GM18873 (cell line): ENCODE measurements around the gene HIF3A.
"Not testable (repeated sequence)": the region's sequence is repeated elsewhere in the genome, so short reads cannot be mapped to it uniquely, and the experiment has no call there.

Experiments used
- ATAC-seq: cut with Tn5 transposase; IDR thresholded peaks from one replicate; pipeline ENCODE4 v1.9.1; 2021; ENCODE audit warnings: mild to moderate bottlenecking, moderate library complexity, moderate number of reproducible peaks; ENCODE audit not compliant: unreplicated experiment, low FRiP score

The HIF3A gene

DNA sequence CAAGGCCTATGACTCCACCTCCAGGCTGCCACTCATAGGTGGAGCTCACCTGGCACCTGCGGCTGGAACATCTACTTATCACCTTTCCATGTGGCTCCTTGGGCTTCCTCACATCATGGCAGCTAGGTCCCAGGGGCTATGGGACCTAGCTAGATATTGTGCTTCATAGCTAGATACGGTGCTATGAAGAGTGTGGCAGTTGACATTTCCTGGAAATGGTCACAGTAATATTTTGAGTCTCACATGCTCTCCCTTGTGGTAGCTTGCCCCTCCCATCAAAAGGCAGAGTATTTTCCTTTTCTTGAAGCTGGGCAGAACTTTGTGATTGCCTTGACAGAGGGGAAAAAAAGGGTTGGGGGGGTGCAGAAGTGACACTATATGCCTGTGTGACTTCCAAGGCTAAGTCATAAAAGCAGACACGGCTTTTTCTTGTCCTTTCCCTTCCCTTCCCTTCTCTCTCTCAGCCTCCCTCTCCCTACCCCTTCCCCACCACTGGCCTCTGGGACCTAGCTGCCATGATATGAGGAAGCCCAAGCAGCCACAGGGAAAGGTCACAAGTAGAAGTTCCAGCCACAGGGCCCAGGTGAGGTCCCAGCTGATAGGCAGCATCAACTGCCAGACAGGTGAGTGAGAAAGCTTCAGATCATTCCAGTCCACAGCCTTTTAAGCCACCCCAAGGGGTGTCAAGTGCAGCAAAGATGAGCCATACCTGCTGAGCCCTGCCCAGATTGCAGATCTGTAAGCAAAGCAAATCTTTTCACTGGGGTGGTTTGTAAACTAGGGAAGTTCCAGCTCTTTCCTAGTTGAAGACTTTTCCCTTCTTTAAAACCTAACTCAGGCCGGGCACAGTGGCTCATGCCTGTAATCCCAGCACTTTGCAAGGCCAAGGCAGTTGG, 6.9 kb upstream of the HIF3A start:
- no peak for ATAC-seq

DNA sequence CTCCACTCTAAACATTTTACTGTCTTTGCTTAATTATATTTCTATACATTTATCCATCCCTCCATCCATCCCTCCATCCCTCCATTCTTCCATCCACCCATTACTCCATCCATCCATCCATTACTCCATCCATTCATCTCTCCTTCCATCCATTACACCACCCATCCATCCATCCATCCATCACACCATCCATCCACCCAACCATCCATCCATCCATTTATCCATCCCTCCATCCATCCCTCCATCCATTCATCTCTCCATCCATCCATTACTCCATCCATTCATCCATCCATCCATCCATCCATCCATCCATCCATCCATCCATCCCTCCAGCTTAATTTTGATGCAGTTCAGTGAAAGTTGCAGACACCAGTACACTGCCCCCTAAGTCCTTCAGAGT, 5.0 kb upstream of the HIF3A start:
- ATAC-seq: no peak

DNA sequence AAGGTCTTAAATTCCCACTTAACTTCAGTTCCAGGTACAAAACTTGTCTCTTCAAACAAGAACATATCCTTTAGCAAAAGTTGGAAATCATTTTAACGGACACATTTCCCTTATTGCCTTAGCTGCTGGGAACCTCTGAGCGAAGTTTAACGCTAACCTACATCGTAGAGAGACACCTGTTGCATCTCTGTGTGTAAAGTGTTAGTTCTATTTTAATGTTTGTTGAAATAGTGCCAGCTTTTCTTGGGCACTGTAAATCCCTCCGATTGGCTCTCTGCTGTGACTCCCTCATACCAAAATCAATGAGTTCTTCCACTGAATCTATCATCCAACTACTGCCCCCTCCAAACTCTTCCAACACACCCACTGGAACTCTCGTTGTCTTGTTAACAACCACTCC, 2.3 kb upstream of the HIF3A start:
- no peak for ATAC-seq

DNA sequence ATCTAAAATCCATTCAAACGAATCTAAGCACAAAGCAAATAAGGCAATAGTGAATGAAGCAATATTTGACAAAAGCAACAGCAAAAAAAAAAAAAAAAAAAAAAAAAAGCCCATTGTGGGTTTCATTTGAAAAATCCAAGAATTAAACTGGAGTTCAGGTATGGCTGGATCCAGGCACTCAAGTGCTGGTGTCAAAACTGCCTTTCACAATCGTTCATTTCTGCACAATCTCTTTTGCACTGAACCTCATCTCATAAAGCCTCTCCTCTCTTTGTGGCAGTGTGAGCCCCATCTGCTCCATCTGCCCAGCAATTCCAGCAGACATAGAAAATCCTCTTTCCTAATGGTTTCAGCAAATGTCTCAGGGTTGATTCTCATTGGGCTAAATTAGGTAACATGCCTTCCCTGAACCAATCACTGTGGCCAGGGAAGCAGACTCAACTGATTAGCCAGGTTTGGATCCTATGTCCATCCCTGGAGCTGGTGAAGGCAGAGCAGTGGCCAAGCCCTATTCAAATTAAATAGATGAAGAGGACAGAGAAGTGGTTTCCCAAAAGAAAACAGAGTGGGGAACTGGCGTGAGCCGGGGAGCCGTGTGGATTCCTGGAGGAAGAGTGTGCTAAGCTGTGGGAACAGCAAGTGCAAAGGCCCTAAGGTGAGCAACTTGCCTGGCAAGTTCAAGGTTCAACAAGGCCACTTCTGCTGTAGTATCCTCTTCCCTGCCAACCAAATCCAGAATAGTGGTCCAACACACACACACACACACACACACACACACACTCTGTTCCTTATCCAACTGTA, 1.2 kb upstream of the HIF3A start:
- no peak for ATAC-seq

DNA sequence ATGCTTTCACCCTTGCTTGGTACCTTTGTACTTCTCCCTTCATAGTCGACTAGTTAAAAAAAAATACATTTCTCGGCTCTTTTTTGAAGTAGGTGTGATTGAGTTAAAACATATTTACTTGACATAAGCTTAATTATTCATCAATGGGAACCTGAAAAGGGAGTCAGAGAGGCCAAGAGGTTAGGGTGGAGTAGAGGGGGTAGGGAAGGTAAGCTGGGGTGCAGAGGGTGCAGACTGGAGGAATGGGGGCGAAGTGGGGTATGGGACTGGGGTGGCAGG, 701 bp upstream of the HIF3A start:
- no peak for ATAC-seq

DNA sequence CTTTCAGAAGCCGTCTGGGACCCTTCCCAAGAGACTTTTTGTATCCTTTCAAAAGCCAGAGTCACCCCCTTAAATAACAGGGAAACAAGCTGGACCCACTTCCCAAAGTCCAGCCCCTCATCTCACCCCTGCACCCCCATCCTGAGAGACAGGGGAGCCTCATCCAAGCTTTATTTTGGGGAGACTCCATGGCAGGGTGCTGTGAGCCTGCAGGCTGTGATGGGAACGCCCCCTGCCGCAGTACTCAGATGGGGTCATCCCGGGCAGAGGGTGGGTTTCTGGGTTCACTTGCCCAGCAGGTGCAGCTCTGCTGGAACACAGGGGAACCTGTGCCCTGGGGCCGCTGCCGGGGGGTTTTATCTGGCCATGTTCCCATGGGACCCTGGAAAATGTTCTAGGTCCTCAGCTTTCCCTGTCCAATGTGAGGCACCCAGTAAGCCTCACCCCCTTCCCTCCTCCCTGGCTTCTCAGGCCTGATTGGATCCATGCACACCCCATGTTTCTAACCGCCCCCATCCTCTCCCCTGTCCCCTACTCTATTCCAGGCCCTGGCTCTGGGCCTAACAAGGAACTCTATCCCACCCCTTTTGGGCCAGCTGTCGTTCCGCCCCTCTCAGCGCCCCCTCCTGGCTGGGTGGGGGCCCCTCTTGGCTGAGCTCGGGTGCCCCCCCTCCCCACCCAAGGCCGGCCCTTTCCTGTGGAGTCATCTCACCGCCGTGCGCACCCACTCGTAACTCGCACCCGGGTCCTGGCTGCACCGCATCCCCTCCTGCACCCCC, 1.0 kb downstream of the HIF3A start:
- no peak for ATAC-seq

DNA sequence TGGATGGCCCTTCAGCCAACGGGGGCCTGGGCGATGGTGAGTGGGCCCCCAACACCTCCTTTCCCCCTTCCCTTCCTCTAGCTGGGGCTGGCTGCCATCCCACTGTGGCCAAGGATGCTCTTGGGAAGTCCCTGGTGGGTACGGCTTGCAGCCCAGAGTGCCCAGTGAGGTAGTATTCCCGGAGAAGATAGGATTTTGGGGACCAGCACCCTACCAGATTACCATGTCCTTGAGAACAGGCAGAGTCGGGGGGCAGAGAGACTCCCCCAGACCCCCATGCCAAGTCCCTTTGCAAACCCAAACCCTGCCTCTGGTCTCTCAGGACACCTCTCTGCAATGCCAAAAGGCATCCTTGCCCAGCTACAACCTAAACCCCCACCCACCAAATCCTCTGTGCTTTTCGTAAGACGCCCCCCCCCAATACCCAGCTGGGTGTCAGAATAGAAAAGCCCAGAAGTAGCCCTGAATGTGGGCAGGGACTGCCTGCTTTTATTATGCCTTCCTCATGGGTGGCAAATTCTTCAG, 1.7 kb downstream of the HIF3A start:
- no peak for ATAC-seq

DNA sequence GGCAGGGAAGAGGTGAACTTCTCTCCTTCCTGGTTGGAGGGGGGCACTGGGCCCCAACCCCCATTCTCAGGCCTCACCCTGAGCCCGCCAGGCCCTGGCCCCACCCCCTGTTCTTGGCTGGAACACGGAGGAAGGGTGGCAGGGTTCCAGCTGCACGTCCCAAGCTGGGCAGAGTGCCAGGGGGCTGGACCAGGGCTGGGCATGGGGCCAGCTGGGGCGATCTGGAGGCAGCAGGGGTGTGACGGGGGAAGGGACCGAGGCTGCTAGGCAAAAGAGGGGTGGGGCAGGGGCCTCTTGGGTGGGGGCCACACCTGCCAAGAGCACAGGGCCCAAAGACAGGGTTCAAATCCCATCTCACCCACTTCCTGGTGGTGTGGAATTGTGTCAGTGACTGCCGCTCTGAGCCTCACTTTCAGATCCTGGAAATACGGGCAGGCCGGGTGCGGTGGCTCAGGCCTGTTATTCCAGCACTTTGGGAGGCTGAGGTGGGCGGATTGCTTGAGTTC, 2.2 kb downstream of the HIF3A start:
- ATAC-seq: no peak

DNA sequence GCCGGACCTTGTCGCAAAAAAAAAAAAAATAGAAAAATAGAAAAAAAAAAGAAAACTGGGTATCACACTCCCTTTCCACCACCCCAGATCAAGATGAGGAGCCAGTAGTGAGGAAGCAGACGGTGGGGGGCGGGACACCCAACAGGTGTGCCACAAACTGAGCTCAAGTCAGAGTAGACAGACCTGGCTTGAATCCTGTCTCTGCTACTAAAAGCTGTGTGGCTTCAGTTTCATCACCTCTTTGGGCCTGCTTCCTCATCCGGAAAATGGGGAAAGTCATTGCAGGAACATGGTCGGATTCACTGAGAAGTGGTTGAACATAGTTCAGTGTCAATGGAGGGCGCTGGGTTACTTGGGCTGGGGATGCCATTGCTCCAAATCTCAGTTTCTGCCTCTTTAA, 2.9 kb downstream of the HIF3A start:
- no peak for ATAC-seq

DNA sequence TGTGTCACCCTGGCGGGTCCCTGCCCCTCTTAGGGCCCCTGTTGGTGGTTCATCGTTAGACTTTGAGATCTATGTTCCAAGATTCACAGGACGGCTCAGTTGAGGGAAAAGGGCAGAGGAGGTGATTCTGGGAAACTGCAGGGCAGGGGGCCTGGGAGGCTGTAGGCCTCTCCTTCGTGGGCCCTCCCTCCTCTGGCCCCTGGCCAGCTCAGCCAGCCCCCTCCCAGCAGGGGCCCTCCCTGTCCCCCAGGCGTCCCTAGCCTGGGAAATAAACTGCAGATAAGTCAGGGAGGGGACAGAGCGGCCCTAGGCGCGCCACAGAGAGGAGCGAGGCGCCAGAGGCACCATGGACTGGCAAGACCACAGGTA, 6.5 kb downstream of the HIF3A start:
- ATAC-seq: no peak

DNA sequence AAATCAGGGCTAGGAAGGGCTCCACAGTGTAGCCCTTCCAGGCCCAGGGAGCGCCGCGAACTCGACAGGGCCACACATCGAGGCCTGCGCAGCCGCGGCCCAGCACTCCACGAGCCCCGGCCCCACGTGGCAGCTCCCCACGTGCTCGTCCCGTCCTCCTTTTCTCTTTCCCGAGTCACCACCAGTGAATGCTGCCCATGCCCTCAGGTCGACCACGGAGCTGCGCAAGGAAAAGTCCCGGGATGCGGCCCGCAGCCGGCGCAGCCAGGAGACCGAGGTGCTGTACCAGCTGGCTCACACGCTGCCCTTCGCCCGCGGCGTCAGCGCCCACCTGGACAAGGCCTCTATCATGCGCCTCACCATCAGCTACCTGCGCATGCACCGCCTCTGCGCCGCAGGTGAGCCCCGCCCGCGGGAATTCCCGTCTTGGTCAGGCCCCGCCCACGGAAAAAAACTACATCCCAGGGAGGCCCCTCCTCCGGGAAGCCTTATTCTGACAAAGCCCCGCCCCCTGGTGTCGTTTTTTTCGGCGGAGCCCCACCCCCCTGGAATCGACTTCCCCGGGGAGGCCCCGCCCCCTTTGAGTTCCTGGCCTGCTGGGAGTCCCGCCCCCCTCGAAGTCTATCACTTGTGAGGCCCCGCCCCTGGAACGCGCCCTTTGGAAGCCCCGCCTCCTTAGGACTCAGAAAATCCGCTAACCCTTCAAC, 7.0 kb downstream of the HIF3A start:
- no peak for ATAC-seq

DNA sequence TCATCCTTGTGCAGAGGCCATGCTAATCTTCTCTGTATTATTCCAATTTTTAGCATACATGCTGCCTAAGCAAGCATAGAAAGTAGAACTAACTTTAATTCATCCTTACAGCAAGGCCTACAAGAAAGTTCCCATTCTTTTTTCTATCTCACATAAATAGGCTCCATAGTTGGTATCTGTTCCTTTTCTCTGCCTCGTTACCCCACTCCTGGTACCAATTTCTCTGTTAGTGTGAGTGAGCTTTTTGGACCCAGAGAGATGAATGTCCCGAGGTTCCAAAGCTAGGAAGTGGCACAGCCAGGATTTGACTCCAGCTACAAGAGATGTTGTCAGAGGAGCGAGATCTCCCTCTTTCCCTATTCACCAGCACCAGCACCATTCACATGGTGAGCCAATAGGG, 9.7 kb downstream of the HIF3A start:
- ATAC-seq: no peak

DNA sequence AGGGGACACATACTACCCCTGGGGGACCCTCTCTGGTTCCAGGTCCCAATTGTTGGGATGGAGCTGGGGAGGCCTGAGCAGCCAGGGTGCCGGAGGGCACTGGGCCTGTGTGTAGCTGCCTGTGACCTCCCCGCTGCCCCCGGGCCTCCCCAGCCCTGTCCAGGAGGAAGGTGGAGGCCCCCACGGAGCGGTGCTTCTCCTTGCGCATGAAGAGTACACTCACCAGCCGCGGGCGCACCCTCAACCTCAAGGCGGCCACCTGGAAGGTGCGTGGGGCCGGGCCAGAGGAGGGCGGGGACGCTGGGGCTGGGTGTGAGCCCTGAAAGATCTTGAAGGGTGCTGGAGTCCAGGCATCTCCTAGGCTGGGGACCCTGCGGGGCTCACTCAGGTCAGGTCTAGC, 11.7 kb downstream of the HIF3A start:
- no peak for ATAC-seq

DNA sequence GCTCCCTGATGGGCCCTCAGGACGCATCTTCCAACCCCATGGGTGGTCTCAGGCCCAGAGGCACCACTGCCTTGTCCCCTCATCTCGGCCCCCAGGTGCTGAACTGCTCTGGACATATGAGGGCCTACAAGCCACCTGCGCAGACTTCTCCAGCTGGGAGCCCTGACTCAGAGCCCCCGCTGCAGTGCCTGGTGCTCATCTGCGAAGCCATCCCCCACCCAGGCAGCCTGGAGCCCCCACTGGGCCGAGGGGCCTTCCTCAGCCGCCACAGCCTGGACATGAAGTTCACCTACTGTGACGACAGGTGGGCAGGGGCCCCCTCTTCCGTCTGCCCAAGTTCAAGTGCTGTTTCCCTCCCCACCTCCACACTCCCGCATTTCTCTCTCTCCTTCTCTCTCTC, 12.2 kb downstream of the HIF3A start:
- no peak for ATAC-seq

DNA sequence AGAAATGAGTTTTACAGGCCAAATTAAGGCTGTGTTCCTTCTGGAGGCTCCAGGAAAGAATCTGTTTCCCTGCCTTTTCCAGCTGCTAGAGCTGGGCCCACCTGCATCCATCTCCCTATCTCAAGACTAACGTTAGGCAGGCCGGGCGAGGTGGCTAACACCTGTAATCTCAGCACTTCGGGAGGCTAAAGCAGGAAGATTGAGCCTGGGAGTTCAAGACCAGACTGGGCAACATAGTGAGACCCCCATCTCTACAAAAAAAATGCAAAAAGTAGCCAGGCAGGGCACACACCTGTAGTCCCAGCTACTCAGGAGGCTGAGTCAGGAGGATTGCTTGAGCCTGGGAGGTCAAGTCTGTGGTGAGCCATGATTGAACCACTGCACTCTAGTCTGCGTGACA, 14.6 kb downstream of the HIF3A start:
- no peak for ATAC-seq

DNA sequence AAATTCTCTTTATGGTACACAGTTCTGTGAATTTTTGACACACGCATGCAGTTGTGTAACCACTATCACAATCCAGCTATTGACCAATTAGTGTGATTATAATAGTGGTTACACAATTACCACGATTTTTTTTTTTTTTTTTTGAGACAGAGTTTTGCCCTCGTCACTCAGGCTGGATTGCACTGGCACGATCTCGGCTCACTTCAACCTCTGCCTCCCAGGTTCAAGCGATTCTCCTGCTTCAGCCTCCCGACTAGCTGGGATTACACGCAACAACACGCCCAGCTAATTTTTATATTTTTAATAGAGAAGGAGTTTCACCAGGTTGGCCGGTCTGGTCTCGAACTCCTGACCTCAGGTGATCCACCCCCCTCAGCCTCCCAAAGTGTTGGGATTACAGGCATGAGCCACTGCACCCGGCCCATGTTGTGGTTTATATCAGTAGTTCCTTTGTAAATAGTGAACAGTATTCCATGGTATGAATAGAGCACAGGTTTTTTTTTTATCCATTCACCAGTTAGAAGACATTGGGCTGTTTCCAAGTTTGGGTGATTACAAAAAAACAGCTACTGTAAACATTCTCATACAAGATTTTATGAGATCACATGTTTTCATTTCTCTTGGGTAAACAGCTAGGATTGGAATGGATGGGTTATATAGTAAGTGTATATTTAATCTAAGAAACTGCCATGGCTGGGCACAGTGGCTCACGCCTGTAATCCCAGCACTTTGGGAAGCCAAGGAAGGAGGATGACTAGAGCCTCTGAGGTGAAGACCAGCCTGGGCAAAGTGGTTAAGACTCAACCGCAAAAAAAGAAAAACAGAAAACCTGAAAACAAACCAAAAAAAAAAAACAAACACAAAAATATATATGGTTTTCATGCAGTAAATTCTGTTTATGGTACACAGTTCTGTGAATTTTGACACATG, 17.0 kb downstream of the HIF3A start:
- not testable (repeated sequence) for ATAC-seq

DNA sequence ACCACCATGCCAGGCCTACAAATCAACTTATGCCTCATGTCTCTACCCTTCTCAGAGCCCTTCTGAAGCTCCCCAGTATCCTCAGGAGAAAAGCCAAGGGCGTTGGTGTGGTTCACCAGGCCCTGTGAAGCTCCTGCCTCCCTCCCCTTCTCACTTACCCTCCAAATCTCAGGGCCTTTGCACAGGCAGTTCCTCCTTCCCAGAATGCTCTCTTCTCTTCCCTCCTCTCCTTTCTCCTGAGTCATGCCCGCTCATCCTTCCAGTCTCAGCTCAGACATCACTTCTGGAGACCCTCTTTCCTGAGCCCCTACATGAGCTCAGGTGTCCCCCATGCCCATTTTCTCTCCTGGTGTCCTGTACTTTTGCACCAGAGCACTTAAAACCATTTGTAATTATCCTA, 20.5 kb downstream of the HIF3A start:
- ATAC-seq: no peak

DNA sequence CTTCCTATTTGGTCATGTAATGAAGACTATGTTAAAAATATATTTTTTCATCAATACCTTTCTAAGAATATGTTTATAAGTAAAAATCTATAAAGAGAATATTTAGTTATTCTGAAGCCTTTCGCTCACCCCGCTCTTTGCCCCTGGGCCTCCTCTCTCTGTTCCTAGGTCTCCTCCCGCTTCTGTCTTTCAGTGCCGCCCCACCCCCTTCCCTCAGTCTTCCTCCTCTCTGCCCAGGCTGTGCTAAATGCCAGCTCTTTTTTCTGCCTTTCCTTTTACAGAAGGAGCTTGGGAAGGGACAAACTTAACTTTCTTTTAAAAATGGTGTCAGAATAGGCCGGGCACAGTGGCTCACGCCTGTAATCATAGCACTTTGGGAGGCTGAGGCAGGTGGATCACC, 22.8 kb downstream of the HIF3A start:
- no peak for ATAC-seq

DNA sequence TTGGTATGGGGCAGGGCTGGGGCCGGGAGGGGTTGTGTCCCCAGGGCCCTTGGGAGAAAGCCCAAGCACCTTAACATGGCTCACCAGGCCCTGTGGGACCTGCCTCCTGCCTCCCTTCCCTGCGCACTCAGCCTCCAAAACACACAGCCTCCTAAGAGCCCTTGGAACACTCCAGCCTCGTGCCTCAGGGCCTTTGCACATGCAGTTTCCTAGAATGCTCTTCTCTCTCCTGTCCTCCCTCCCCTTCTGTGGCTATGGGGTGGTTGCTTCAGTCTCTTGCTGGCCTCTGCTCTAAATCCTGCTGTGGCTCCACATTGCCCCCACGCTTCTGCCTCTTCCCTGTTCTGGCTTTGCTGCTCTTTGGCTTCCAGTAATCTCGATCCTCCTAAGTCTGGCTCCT, 23.7 kb downstream of the HIF3A start:
- no peak for ATAC-seq
